ENCODE data around the gene NRAP.

- TF ChIP-seq CTCF (IDR thresholded peaks at IDR 0.05; ENCODE audit: borderline replicate concordance, extremely low read depth, low read length, poor library complexity, severe bottlenecking) (peak; percentile 64), EZH2 (IDR thresholded peaks at IDR 0.05; ENCODE audit: borderline replicate concordance, low read depth, low read length, severe bottlenecking) (no peak)
Observed at GRCh38 chr10:113679463-113680189, 15.8 kb upstream of the NRAP start, which contains the start of gene CASP7.

Measured in DND-41 (cell line).